Stimulated activated CD4-positive, alpha-beta T cell treated with anti-CD3 and anti-CD28 coated beads, Interleukin-12 subunit alpha, Interleukin-12 subunit beta, amount 100 ng/mL, for 24 hours (primary cell): ENCODE measurements around the gene DOCK7.
"Not testable (repeated sequence)": the region's sequence is repeated elsewhere in the genome, so short reads cannot be mapped to it uniquely, and the experiment has no call there.

ENCODE experiments used
- DNase-seq, 2 experiments: peaks; one replicate each; pipeline ENCODE4 v3.0.0-alpha.2; 2020; ENCODE audit warnings: low read depth in 2 of 2

Gene DOCK7

DNA sequence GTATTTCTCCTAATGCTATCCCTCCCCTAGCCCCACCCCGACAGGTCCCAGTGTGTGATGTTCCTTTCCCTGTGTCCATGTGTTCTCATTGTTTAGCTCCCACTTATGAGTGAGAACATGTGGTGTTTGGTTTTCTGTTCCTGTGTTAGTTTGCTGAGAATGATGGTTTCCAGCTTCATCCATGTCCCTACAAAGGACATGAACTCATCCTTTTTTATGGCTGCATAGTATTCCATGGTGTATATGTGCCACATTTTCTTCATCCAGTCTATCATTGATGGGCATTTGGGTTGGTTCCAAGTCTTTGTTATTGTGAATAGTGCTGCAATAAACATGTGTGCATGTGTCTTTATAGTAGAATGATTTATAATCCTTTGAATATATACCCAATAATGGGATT lies 77.6 kb downstream of the DOCK7 start:
- not testable (repeated sequence) for DNase-seq

GRCh38 chr1:62608905-62609304 lies 79.3 kb downstream of the DOCK7 start:
- no peak for DNase-seq

GRCh38 chr1:62601457-62601856 lies 86.7 kb downstream of the DOCK7 start:
- DNase-seq = no peak

GRCh38 chr1:62599044-62599443 lies 89.1 kb downstream of the DOCK7 start:
- no peak for DNase-seq

GRCh38 chr1:62597281-62597680 lies 90.9 kb downstream of the DOCK7 start, which contains the start of gene ANGPTL3:
Gene ANGPTL3, plus strand, starts transcription at chr1:62597520. Its CDS starts 47 bp downstream, at chr1:62597567.
- DNase-seq = no peak

GRCh38 chr1:62595647-62596046 lies 92.5 kb downstream of the DOCK7 start:
- no peak for DNase-seq

DNA sequence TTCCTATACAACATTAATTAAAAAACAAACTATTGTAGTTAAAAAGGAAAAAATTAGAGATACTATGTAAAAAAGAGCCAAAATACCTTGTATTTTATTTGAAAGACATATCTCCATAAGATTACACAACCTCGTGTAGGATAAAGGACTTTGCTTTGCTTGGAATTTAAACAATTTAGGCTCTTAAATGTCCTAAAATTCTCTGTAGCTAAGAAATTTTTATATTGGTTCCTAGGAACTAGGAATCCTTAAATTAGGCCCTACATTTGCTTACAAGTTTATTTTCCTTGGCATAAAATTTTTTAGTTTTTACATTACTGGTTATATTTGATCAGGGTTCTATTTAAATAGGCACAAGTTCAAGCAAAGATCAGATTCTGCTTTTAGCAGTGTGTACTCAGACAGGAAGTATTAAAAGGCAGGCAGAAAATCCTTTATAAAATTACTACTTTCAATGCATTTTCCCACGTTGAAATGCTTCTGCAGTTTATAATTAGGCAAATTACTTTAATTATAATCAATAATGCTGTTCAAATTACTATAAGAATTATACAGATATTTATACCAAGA lies 94.3 kb downstream of the DOCK7 start:
- no peak for DNase-seq

- DNase-seq = no peak
Measured at GRCh38 chr1:62590970-62591368, 97.2 kb downstream of the DOCK7 start.

DNA sequence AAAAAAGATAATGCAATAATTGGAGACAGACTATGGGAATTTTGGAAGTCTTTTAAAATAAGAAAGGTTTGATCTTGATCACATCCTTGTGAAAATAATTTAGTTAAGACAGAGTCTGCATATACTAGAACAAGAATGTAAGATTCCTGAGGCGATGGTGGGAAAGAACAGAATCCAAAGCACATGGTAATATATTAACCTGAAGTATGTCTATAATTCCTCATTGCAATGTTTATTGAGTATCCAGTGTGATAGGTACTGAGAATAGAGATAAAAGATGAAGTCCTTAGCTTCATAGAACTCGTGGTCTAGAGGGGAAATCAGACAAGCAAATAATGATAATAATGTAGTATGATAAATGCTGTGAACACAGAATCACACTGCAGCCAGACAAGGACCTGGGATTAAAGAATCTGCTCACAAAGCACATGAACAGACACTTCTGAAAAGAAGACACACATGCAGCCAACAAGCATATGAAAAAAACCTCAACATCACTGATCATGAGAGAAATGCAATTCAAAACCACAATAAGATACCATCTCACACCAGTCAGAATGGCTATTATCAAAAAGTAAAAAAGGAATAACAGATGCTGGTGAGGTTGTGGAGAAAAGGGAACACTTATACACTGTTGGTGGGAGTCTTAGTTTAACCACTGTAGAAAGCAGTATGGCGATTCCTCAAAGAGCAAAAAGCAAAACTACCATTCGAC lies 97.8 kb downstream of the DOCK7 start:
- no peak for DNase-seq

- DNase-seq = no peak
Measured at GRCh38 chr1:62589321-62589720, 98.9 kb downstream of the DOCK7 start.

DNA sequence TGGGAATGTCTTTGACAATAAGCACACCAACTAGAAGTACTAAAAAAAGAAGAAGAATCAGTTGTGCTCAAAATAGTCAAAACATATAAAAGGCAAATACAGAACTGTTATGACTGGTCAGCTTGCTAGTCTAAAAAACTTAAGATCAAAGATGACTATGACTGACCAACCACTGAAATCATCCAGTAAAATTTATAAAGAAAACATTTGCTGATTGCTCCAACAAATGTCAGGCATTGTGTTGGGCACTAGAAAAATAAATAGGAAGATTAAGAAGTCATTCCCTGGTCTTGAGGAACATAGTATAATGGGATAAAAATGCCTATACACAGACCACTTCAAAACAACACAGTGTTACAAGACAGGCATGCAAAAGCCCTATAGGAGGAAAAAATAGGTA lies 100.2 kb downstream of the DOCK7 start:
- DNase-seq = no peak

GRCh38 chr1:62585469-62586155 lies 102.6 kb downstream of the DOCK7 start:
- no peak for DNase-seq

DNA sequence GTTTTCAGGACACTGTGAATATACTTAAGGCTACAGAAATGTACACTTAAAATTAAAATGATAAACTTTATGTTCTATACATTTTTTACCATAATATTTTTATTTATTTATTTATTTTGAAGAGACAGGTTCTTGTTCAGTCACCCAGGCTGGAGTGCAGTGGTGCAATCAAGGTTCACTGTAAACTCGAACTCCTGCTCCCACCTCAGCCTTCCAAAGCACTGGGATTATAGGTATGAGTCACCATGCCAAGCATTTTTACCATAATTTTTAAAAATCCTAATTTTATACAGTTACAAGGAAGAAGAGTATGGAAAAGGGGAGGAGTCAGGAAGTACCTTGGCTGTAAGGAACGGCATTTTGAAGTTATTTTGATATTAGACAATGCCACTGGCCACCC lies 114.5 kb downstream of the DOCK7 start:
- DNase-seq = no peak

- DNase-seq = no peak
Measured at GRCh38 chr1:62572476-62572875, 115.7 kb downstream of the DOCK7 start.

GRCh38 chr1:62571517-62571916 lies 116.7 kb downstream of the DOCK7 start:
- not testable (repeated sequence) for DNase-seq

- not testable (repeated sequence) for DNase-seq
Measured at GRCh38 chr1:62567926-62568325, 120.3 kb downstream of the DOCK7 start.

DNA sequence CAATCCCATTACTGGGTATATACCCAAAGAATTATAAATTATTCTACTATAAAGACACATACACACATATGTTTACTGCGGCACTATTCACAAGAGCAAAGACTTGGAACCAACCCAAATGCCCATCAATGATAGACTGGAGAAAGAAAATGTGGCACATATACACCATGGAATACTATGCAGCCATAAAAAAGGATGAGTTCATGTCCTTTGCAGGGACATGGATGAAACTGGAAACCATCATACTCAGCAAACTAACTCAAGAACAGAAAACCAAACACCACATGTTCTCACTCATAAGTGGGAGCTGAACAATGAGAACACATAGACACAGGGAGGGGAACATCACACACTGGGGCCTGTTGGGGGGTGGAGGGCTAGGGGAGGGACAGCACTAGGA lies 121.0 kb downstream of the DOCK7 start:
- DNase-seq = not testable (repeated sequence)

GRCh38 chr1:62561306-62561705 lies 126.9 kb downstream of the DOCK7 start:
- no peak for DNase-seq

DNA sequence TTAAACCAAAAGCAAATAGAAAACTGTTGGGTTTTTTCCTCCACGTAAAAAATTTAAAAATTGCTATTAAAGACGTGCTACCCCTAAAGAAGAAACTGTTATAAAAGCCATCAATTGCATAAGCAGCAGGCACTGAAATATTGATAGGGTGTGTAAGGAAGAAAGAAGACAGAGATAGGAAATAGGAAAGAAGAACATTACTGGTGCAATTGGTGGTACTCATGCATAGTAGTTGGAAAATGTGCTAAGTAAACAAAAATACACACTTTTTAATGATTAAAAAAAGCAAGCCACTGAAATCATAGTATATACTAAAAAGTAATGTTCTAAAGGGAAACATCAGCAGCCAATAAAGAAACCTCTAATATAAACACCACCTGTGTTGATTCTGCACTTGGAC lies 143.6 kb downstream of the DOCK7 start:
- DNase-seq = no peak

DNA sequence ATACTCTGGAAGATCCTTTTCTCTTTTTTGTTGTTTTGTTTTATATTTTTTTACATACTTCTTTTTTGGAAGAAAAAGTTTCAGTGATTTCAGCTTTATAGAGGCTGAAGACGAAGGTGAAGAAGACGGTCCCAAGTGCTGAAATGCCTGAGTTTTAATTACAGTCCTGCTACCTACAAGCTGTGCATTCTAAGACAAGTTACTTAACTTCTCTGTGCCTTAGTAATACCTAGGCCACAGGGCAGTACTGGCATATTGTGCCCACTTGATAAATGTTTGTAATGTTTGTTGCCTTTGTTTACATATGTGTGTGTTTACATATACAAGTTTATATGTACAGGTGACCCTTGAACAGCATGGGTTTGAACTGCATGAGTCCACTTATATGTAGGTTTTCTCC lies 147.1 kb downstream of the DOCK7 start:
- no peak for DNase-seq

- no peak for DNase-seq
Measured at GRCh38 chr1:62539028-62539447, 149.1 kb downstream of the DOCK7 start.

GRCh38 chr1:62536865-62537264 lies 151.3 kb downstream of the DOCK7 start:
- DNase-seq = no peak
